ENCODE measurements around the gene FXYD6.

FXYD6 gene

GRCh38 chr11:117836077-117836960 is 40.1 kb downstream of the FXYD6 start:
- no CpG with 5 or more reads among the region's 14 CpGs for WGBS (ENCODE audit: insufficient coverage, insufficient read length)
- H3K27me3 ChIP-seq (ENCODE audit: control insufficient read depth, insufficient read depth, low read length) = no peaks in the 10 kb centered on the region
- DNase-seq (ENCODE audit: low read depth, low spot score) = no peak

GRCh38 chr11:117835576-117835975 is 40.9 kb downstream of the FXYD6 start:
- H3K36me3 ChIP-seq (ENCODE audit: control insufficient read depth, insufficient read depth, low read length) = no peaks in the 10 kb centered on the region
- no peak overlapping the region for H3K27ac ChIP-seq (ENCODE audit: low read length)
- no peaks in the 10 kb centered on the region for H3K9me3 ChIP-seq (ENCODE audit: control insufficient read depth, insufficient read depth, low read length)
- no peak for DNase-seq (ENCODE audit: low read depth, low spot score)
- no CpG with 5 or more reads among the region's 8 CpGs for WGBS (ENCODE audit: insufficient coverage, insufficient read length)
- H3K4me1 ChIP-seq (ENCODE audit: control insufficient read depth, insufficient read depth, low read length) = no peaks in the 10 kb centered on the region
- H3K4me3 ChIP-seq (ENCODE audit: low read length) = no peak overlapping the region
- no peaks in the 10 kb centered on the region for H3K27me3 ChIP-seq (ENCODE audit: control insufficient read depth, insufficient read depth, low read length)

More at GRCh38 chr11:117836077-117836960, 40.1 kb downstream of the FXYD6 start:
- Histone ChIP-seq H3K4me3 (ENCODE audit: low read length) (no peak overlapping the region), H3K4me1 (ENCODE audit: control insufficient read depth, insufficient read depth, low read length) (no peaks in the 10 kb centered on the region), H3K36me3 (ENCODE audit: control insufficient read depth, insufficient read depth, low read length) (no peaks in the 10 kb centered on the region), H3K27ac (ENCODE audit: low read length) (no peak overlapping the region), H3K9me3 (ENCODE audit: control insufficient read depth, insufficient read depth, low read length) (no peaks in the 10 kb centered on the region)

- H3K9me3 ChIP-seq (ENCODE audit: control insufficient read depth, insufficient read depth, low read length) = no peaks in the 10 kb centered on the region
- H3K4me3 ChIP-seq (ENCODE audit: low read length) = no peak overlapping the region
- no CpG with 5 or more reads among the region's 17 CpGs for WGBS (ENCODE audit: insufficient coverage, insufficient read length)
- no peaks in the 10 kb centered on the region for H3K27me3 ChIP-seq (ENCODE audit: control insufficient read depth, insufficient read depth, low read length)
- no peak for DNase-seq (ENCODE audit: low read depth, low spot score)
- no peaks in the 10 kb centered on the region for H3K4me1 ChIP-seq (ENCODE audit: control insufficient read depth, insufficient read depth, low read length)
- H3K27ac ChIP-seq (ENCODE audit: low read length) = no peak overlapping the region
- H3K36me3 ChIP-seq (ENCODE audit: control insufficient read depth, insufficient read depth, low read length) = no peaks in the 10 kb centered on the region
Observed at GRCh38 chr11:117834838-117835443, 41.5 kb downstream of the FXYD6 start.

- WGBS (ENCODE audit: insufficient coverage, insufficient read length) = no CpG with 5 or more reads among the region's 6 CpGs
- Histone ChIP-seq H3K9me3 (ENCODE audit: control insufficient read depth, insufficient read depth, low read length) (no peaks in the 10 kb centered on the region), H3K27ac (ENCODE audit: low read length) (no peak overlapping the region), H3K4me1 (ENCODE audit: control insufficient read depth, insufficient read depth, low read length) (no peaks in the 10 kb centered on the region), H3K36me3 (ENCODE audit: control insufficient read depth, insufficient read depth, low read length) (no peaks in the 10 kb centered on the region), H3K4me3 (ENCODE audit: low read length) (no peak overlapping the region), H3K27me3 (ENCODE audit: control insufficient read depth, insufficient read depth, low read length) (no peaks in the 10 kb centered on the region)
- no peak for DNase-seq (ENCODE audit: low read depth, low spot score)
Observed at GRCh38 chr11:117834068-117834810, 42.2 kb downstream of the FXYD6 start.

GRCh38 chr11:117833401-117833891 is 43.0 kb downstream of the FXYD6 start:
- no peaks in the 10 kb centered on the region for H3K4me1 ChIP-seq (ENCODE audit: control insufficient read depth, insufficient read depth, low read length)
- no peaks in the 10 kb centered on the region for H3K9me3 ChIP-seq (ENCODE audit: control insufficient read depth, insufficient read depth, low read length)
- H3K4me3 ChIP-seq (ENCODE audit: low read length) = no peak overlapping the region
- no peak overlapping the region for H3K27ac ChIP-seq (ENCODE audit: low read length)
- no peaks in the 10 kb centered on the region for H3K36me3 ChIP-seq (ENCODE audit: control insufficient read depth, insufficient read depth, low read length)
- no peaks in the 10 kb centered on the region for H3K27me3 ChIP-seq (ENCODE audit: control insufficient read depth, insufficient read depth, low read length)
- DNase-seq (ENCODE audit: low read depth, low spot score) = no peak
- no CpG with 5 or more reads among the region's 7 CpGs for WGBS (ENCODE audit: insufficient coverage, insufficient read length)

GRCh38 chr11:117832511-117832910 is 43.9 kb downstream of the FXYD6 start:
- no peaks in the 10 kb centered on the region for H3K9me3 ChIP-seq (ENCODE audit: control insufficient read depth, insufficient read depth, low read length)
- no peak overlapping the region for H3K4me3 ChIP-seq (ENCODE audit: low read length)
- no peak for DNase-seq (ENCODE audit: low read depth, low spot score)
- no CpG with 5 or more reads among the region's 8 CpGs for WGBS (ENCODE audit: insufficient coverage, insufficient read length)
- H3K36me3 ChIP-seq (ENCODE audit: control insufficient read depth, insufficient read depth, low read length) = no peaks in the 10 kb centered on the region
- no peaks in the 10 kb centered on the region for H3K27me3 ChIP-seq (ENCODE audit: control insufficient read depth, insufficient read depth, low read length)
- H3K4me1 ChIP-seq (ENCODE audit: control insufficient read depth, insufficient read depth, low read length) = no peaks in the 10 kb centered on the region
- H3K27ac ChIP-seq (ENCODE audit: low read length) = no peak overlapping the region

GRCh38 chr11:117831661-117832415 is 44.6 kb downstream of the FXYD6 start:
- DNase-seq (ENCODE audit: low read depth, low spot score) = no peak
- Histone ChIP-seq H3K27ac (ENCODE audit: low read length) (no peak overlapping the region), H3K4me3 (ENCODE audit: low read length) (no peak overlapping the region), H3K27me3 (ENCODE audit: control insufficient read depth, insufficient read depth, low read length) (no peaks in the 10 kb centered on the region), H3K9me3 (ENCODE audit: control insufficient read depth, insufficient read depth, low read length) (no peaks in the 10 kb centered on the region), H3K36me3 (ENCODE audit: control insufficient read depth, insufficient read depth, low read length) (no peaks in the 10 kb centered on the region), H3K4me1 (ENCODE audit: control insufficient read depth, insufficient read depth, low read length) (no peaks in the 10 kb centered on the region)
- no CpG with 5 or more reads among the region's 7 CpGs for WGBS (ENCODE audit: insufficient coverage, insufficient read length)

DNA sequence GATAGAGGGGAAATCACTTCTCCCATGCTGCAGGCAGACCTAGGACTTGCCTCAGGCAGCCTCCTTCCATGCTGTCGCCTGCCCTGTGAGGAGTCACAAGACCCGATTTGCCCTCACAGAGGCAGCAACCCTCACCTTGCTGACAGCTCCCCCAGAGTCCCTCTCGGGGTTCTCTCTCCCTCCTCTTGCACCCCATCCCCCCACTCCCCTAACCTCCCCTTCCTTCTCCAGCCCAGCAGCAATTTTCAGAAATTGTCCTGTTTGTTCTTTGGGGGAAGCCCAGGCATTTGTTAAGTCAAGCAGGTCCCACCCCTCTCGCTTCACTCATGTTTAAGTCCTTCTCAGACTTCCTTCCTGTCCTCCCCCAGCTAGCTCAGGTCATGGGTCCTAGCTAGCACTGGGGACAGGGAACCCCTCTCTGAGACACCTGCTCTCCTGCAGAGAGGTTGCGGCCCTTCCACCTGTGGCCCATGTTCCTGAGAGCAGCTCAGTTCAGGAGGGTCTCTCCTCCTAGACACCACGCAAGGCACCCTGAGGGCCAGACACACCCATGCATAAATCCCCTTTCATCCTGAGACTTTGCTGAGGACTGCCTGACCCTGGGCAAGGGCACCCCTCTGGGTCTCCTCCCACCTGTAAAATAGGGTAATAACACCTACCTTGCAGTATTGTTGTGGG is 45.6 kb downstream of the FXYD6 start:
- DNase-seq (ENCODE audit: low read depth, low spot score) = no peak
- Histone ChIP-seq H3K27ac (ENCODE audit: low read length) (no peak overlapping the region), H3K9me3 (ENCODE audit: control insufficient read depth, insufficient read depth, low read length) (no peaks in the 10 kb centered on the region), H3K4me3 (ENCODE audit: low read length) (no peak overlapping the region), H3K4me1 (ENCODE audit: control insufficient read depth, insufficient read depth, low read length) (no peaks in the 10 kb centered on the region), H3K27me3 (ENCODE audit: control insufficient read depth, insufficient read depth, low read length) (no peaks in the 10 kb centered on the region), H3K36me3 (ENCODE audit: control insufficient read depth, insufficient read depth, low read length) (no peaks in the 10 kb centered on the region)
- no CpG with 5 or more reads among the region's 6 CpGs for WGBS (ENCODE audit: insufficient coverage, insufficient read length)

- Histone ChIP-seq H3K36me3 (ENCODE audit: control insufficient read depth, insufficient read depth, low read length) (no peaks in the 10 kb centered on the region), H3K4me1 (ENCODE audit: control insufficient read depth, insufficient read depth, low read length) (no peaks in the 10 kb centered on the region), H3K9me3 (ENCODE audit: control insufficient read depth, insufficient read depth, low read length) (no peaks in the 10 kb centered on the region), H3K4me3 (ENCODE audit: low read length) (no peak overlapping the region), H3K27ac (ENCODE audit: low read length) (no peak overlapping the region), H3K27me3 (ENCODE audit: control insufficient read depth, insufficient read depth, low read length) (no peaks in the 10 kb centered on the region)
- DNase-seq (ENCODE audit: low read depth, low spot score) = no peak
- WGBS (ENCODE audit: insufficient coverage, insufficient read length) = no CpG with 5 or more reads among the region's 14 CpGs
Observed at GRCh38 chr11:117830072-117830471, 46.4 kb downstream of the FXYD6 start.

All from iPS DF 6.9 (cell line).